SK-N-SH (cell line): ENCODE results near the gene UNC5B. TPM values are rescaled to one million over a fixed set of nuclear protein-coding genes. Genes with fewer than 3 reads are reported as not detected.
"Not testable (repeated sequence)": the region's sequence is repeated elsewhere in the genome, so short reads cannot be mapped to it uniquely, and the experiment has no call there.

Source experiments
- CTCF ChIA-PET: fragments of 300-600, 350-600 bp; formaldehyde crosslinking; extraction: SDS; loops from one replicate; lab custom pipeline; 2021; lab: Yijun Ruan, JAX
- POLR2A ChIA-PET: fragments of 350-600 bp; sonication (Branson Sonifier 250); formaldehyde crosslinking; extraction: SDS; loops from one replicate; lab custom pipeline; 2020; ENCODE audit warnings: antibody characterized with exemption, inconsistent platforms; lab: Yijun Ruan, JAX
- DNase-seq: peaks from one replicate; pipeline ENCODE4 v3.0.0; 2012
- H2AFZ ChIP-seq: fragments of 200-600 bp; sonication (generic); 2 replicates; pipeline ENCODE4 v1.8.1; 2016; ENCODE audit warnings: antibody characterized with exemption, mild to moderate bottlenecking, low read depth
- H3F3A ChIP-seq: fragments of 200-600 bp; sonication (generic); replicated peaks from 2 replicates; pipeline ENCODE3; 2016; ENCODE audit warnings: antibody characterized with exemption, mild to moderate bottlenecking; ENCODE audit not compliant: insufficient read depth
- H3K27ac ChIP-seq, 2 experiments: fragments of 200-500 bp in 1 of 2; fragments of 200-600 bp in 1 of 2; sonication (Bioruptor generic) in 1 of 2; sonication (generic), shearing (Covaris generic) in 1 of 2; 2 replicates each; pipeline versions ENCODE4 v1.5.1 to v1.6.1; 2014 to 2016; ENCODE audit warnings: low read depth in 2 of 2, inconsistent platforms in 1 of 2, low read length in 1 of 2, mild to moderate bottlenecking in 1 of 2, mixed read lengths in 1 of 2
- H3K27me3 ChIP-seq: fragments of 200-600 bp; sonication (generic), shearing (Covaris generic); 2 replicates; pipeline ENCODE4 v1.6.1; 2016; ENCODE audit warnings: mixed run types; ENCODE audit not compliant: insufficient read depth
- H3K36me3 ChIP-seq, 2 experiments: fragments of 200-500 bp in 1 of 2; fragments of 200-600 bp in 1 of 2; sonication (Bioruptor generic) in 1 of 2; sonication (generic) in 1 of 2; replicated peaks in 1 of 2; 2 replicates each; pipeline versions ENCODE3 to v1.5.1; 2014 to 2016; ENCODE audit warnings: low read length in 1 of 2, mild to moderate bottlenecking in 1 of 2; ENCODE audit not compliant: insufficient read depth in 2 of 2, control insufficient read depth in 1 of 2
- H3K4me1 ChIP-seq, 2 experiments: fragments of 200-500 bp in 1 of 2; fragments of 200-600 bp in 1 of 2; sonication (Bioruptor generic) in 1 of 2; sonication (generic), shearing (Covaris generic) in 1 of 2; 2 replicates each; pipeline versions ENCODE4 v1.5.1 to v1.6.1; 2014 to 2016; ENCODE audit warnings: low read depth in 1 of 2, low read length in 1 of 2, mixed run types in 1 of 2; ENCODE audit not compliant: insufficient read depth in 2 of 2, control insufficient read depth in 1 of 2
- H3K4me2 ChIP-seq: fragments of 200-600 bp; sonication (generic), shearing (Covaris generic); 2 replicates; pipeline ENCODE4 v1.6.1; 2017; ENCODE audit warnings: mixed run types
- H3K4me3 ChIP-seq, 2 experiments: fragments of 200-500 bp in 1 of 2; fragments of 200-600 bp in 1 of 2; sonication (Bioruptor generic) in 1 of 2; sonication (generic), shearing (Covaris generic) in 1 of 2; 2 replicates each; pipeline versions ENCODE4 v1.5.1 to v1.8.1; 2014 to 2016; ENCODE audit warnings: low read depth in 2 of 2, inconsistent platforms in 1 of 2, low read length in 1 of 2, mild to moderate bottlenecking in 1 of 2, mixed read lengths in 1 of 2, moderate library complexity in 1 of 2
- H3K79me2 ChIP-seq: fragments of 200-600 bp; sonication (generic); 2 replicates; pipeline ENCODE4 v1.8.1; 2017; ENCODE audit warnings: mild to moderate bottlenecking; ENCODE audit not compliant: insufficient read depth
- H3K9ac ChIP-seq: fragments of 200-600 bp; sonication (generic); 2 replicates; pipeline ENCODE4 v1.6.1; 2017; ENCODE audit warnings: mixed run types
- H3K9me2 ChIP-seq: fragments of 200-600 bp; sonication (generic); 2 replicates; pipeline ENCODE4 v1.6.1; 2017; ENCODE audit warnings: mixed run types
- H3K9me3 ChIP-seq: fragments of 200-600 bp; sonication (generic); 2 replicates; pipeline ENCODE4 v1.6.1; 2017; ENCODE audit warnings: mixed run types, mild to moderate bottlenecking, moderate library complexity
- H4K20me1 ChIP-seq: fragments of 200-600 bp; sonication (generic); 2 replicates; pipeline ENCODE4 v1.6.1; 2017; ENCODE audit warnings: mild to moderate bottlenecking, mixed run types; ENCODE audit not compliant: insufficient read depth
- ELF1 ChIP-seq: IDR thresholded peaks from 2 replicates; pipeline ENCODE4 v1.4.0; 2012
- EZH2phosphoT487 ChIP-seq: fragments of 200-600 bp; sonication (generic); IDR thresholded peaks from 2 replicates; pipeline ENCODE4 v1.6.1; 2017; ENCODE audit warnings: low read depth, mixed run types, mild to moderate bottlenecking, antibody characterized with exemption, moderate library complexity, borderline replicate concordance
- FOXJ3 ChIP-seq: sonication (generic); formaldehyde crosslinking; IDR thresholded peaks from 2 replicates; pipeline ENCODE4 v1.5.1; 2020; ENCODE audit warnings: mild to moderate bottlenecking, missing genetic modification reagents
- JUND ChIP-seq: IDR thresholded peaks from 2 replicates; pipeline ENCODE4 v1.4.0; 2012
- RAD21 ChIP-seq: IDR thresholded peaks from 2 replicates; pipeline ENCODE4 v1.6.1; 2012; ENCODE audit warnings: mild to moderate bottlenecking, low read length
- SMC3 ChIP-seq: IDR thresholded peaks from 2 replicates; pipeline ENCODE4 v1.6.1; 2012; ENCODE audit warnings: low read depth, low read length, improper control_type of control experiment
- TAF1 ChIP-seq: IDR thresholded peaks from 2 replicates; pipeline ENCODE4 v1.6.1; 2012; ENCODE audit warnings: low read depth, mild to moderate bottlenecking, low read length, moderate library complexity, borderline replicate concordance
- TCF12 ChIP-seq: IDR thresholded peaks from 2 replicates; pipeline ENCODE4 v1.4.0; 2012
- WGBS: methylation state at CpG from one replicate; pipeline ENCODE4 v1.1.6; 2017; ENCODE audit warnings: low lambda C conversion rate; 5-methylcytosine and 5-hydroxymethylcytosine counted together
- polyA plus RNA-seq, 3 experiments: library from polyadenylated mRNA; depleted of rRNA; stranded (reverse); fragments of >200 nt; gene quantifications; 2 replicates each; pipeline ENCODE4 v1.2.3, GENCODE V29; 2012
- TF ChIP-seq, protein P1 (sequence below): IDR thresholded peaks from 2 replicates; pipeline ENCODE4 v1.6.1; 2012; ENCODE audit warnings: mild to moderate bottlenecking, low read depth, low read length, moderate library complexity

Gene UNC5B
- polyA plus RNA-seq, 1 of the 3 experiments (the other 2 are of a cell fraction) = 13.8 TPM

- no peak overlapping the region for H3K4me2 ChIP-seq
- no peak overlapping the region for H3K4me3 ChIP-seq
- H3K36me3 ChIP-seq = peaks cover 27 to 62% of the 10 kb centered on the region in 2 experiments
- TF ChIP-seq TAF1 = no peak
- TF ChIP-seq FOXJ3 = no peak
- no peak for TF ChIP-seq JUND
- no peak for TF ChIP-seq EZH2phosphoT487
- no peak for TF ChIP-seq ELF1
- TF ChIP-seq RAD21 = no peak
- no peak for TF ChIP-seq TCF12
- TF ChIP-seq SMC3 = no peak
- TF ChIP-seq, protein P1, sequence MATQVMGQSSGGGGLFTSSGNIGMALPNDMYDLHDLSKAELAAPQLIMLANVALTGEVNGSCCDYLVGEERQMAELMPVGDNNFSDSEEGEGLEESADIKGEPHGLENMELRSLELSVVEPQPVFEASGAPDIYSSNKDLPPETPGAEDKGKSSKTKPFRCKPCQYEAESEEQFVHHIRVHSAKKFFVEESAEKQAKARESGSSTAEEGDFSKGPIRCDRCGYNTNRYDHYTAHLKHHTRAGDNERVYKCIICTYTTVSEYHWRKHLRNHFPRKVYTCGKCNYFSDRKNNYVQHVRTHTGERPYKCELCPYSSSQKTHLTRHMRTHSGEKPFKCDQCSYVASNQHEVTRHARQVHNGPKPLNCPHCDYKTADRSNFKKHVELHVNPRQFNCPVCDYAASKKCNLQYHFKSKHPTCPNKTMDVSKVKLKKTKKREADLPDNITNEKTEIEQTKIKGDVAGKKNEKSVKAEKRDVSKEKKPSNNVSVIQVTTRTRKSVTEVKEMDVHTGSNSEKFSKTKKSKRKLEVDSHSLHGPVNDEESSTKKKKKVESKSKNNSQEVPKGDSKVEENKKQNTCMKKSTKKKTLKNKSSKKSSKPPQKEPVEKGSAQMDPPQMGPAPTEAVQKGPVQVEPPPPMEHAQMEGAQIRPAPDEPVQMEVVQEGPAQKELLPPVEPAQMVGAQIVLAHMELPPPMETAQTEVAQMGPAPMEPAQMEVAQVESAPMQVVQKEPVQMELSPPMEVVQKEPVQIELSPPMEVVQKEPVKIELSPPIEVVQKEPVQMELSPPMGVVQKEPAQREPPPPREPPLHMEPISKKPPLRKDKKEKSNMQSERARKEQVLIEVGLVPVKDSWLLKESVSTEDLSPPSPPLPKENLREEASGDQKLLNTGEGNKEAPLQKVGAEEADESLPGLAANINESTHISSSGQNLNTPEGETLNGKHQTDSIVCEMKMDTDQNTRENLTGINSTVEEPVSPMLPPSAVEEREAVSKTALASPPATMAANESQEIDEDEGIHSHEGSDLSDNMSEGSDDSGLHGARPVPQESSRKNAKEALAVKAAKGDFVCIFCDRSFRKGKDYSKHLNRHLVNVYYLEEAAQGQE = no peak
- peaks cover 0 to 4% of the 10 kb centered on the region in 2 experiments; a peak in 1 of 4 replicates for H3K4me1 ChIP-seq
- CTCF ChIA-PET = interaction anchor here (0.6 to 7.8 kb wide), 5 partner anchors 11 to 393 kb away, joined by 3 to 38 read pairs (median 4); no protein-coding TSS in a partner anchor
- H2AFZ ChIP-seq = no peak overlapping the region
- peaks cover 12% of the 10 kb centered on the region for H4K20me1 ChIP-seq
- 65% methylated on average over 5 of the region's 5 CpGs for WGBS
- no peak overlapping the region for H3K9ac ChIP-seq
- DNase-seq = no peak
- H3K9me3 ChIP-seq = no peaks in the 10 kb centered on the region
- H3F3A ChIP-seq = peaks cover 3% of the 10 kb centered on the region
- H3K27ac ChIP-seq = no peak overlapping the region; a peak in 1 of 4 replicates
- H3K9me2 ChIP-seq = no peaks in the 10 kb centered on the region
- POLR2A ChIA-PET = no interaction called here
- H3K27me3 ChIP-seq = no peaks in the 10 kb centered on the region
- H3K79me2 ChIP-seq = no peaks in the 10 kb centered on the region
These were observed 83.7 kb downstream of the UNC5B start for GRCh38 chr10:71296086-71296485.

DNA sequence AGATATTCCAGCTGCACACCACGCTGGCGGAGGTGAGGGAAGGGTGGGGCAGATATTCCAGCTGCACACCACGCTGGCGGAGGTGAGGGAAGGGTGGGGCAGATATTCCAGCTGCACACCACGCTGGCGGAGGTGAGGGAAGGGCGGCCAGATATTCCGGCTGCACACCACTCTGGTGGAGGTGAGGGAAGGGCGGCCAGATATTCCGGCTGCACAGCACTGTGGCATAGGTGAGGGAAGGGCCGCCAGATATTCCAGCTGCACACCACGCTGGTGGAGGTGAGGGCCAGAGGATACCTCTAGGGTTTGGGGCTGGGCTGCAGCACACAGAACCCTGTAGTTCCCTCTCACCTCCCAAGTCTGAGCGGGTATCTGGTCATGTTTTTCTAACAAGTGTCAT, 84.4 kb downstream of the UNC5B start:
- 94% methylated on average over 9 of the region's 13 CpGs for WGBS
- H4K20me1 ChIP-seq = peaks cover 12% of the 10 kb centered on the region

More for the DNA sequence above, 84.4 kb downstream of the UNC5B start:
- DNase-seq, H3K79me2 ChIP-seq, H3K27me3 ChIP-seq, H3K4me2 ChIP-seq, H2AFZ ChIP-seq, H3K4me1 ChIP-seq, H3K27ac ChIP-seq, H3K9me2 ChIP-seq, H3K4me3 ChIP-seq, H3F3A ChIP-seq, H3K9ac ChIP-seq, H3K9me3 ChIP-seq, POLR2A ChIA-PET: not testable (repeated sequence)
- CTCF ChIA-PET = interaction anchor here (0.5 to 7.8 kb wide), 4 partner anchors 11 to 600 kb away, joined by 3 to 38 read pairs (median 4); no protein-coding TSS in a partner anchor
- H3K36me3 ChIP-seq = peaks cover 27 to 60% of the 10 kb centered on the region in 2 experiments
